HepG2 (cell line): ENCODE results near the gene CCNYL1. TPM values are rescaled to one million over a fixed set of nuclear protein-coding genes. Genes with fewer than 3 reads are reported as not detected.

Experiments
- CENPT ChIP-seq: sonication (generic); formaldehyde crosslinking; IDR thresholded peaks from 2 replicates; pipeline ENCODE4 v1.8.0; 2022; ENCODE audit warnings: low read depth, mild to moderate bottlenecking, moderate library complexity, missing genetic modification reagents
- CHD2 ChIP-seq: IDR thresholded peaks from 2 replicates; pipeline ENCODE4 v1.6.1; 2011; ENCODE audit warnings: low read depth, low read length, improper control_type of control experiment
- EHMT2 ChIP-seq: fragments of 200-600 bp; sonication (generic); IDR thresholded peaks from 2 replicates; pipeline ENCODE4 v1.7.0; 2017; ENCODE audit warnings: antibody characterized with exemption, low read depth, low read length, borderline replicate concordance
- ESRRA ChIP-seq: sonication (generic); formaldehyde crosslinking; IDR thresholded peaks from 2 replicates; pipeline ENCODE4 v1.5.1; 2020; ENCODE audit warnings: mild to moderate bottlenecking, low read depth, missing genetic modification reagents
- HDAC2 ChIP-seq: sonication (generic); formaldehyde crosslinking; IDR thresholded peaks from 2 replicates; pipeline ENCODE4 v1.4.0; 2020; ENCODE audit warnings: missing genetic modification reagents
- IRX3 ChIP-seq: sonication (generic); formaldehyde crosslinking; IDR thresholded peaks from 2 replicates; pipeline ENCODE4 v1.8.1; 2023; ENCODE audit warnings: mild to moderate bottlenecking, low read depth, missing genetic modification reagents, borderline replicate concordance
- NCOA5 ChIP-seq: sonication (generic); formaldehyde crosslinking; IDR thresholded peaks from 2 replicates; pipeline ENCODE4 v1.4.0; 2020; ENCODE audit warnings: missing genetic modification reagents
- RAD51 ChIP-seq: fragments of 450-650 bp; IDR thresholded peaks from 2 replicates; pipeline ENCODE4 v1.6.1; 2016; ENCODE audit warnings: borderline replicate concordance
- RFX5 ChIP-seq: IDR thresholded peaks from 2 replicates; pipeline ENCODE4 v1.6.1; 2011; ENCODE audit warnings: low read depth, low read length, improper control_type of control experiment
- ZFP41 ChIP-seq: sonication (generic); formaldehyde crosslinking; IDR thresholded peaks from 2 replicates; pipeline ENCODE4 v1.4.0; 2020; ENCODE audit warnings: mild to moderate bottlenecking, missing genetic modification reagents, borderline replicate concordance
- ZNF766 ChIP-seq: sonication (generic); formaldehyde crosslinking; IDR thresholded peaks from 2 replicates; pipeline ENCODE4 v1.5.0; 2020; ENCODE audit warnings: missing genetic modification reagents, borderline replicate concordance
- polyA plus RNA-seq, 8 experiments: library from polyadenylated mRNA; depleted of rRNA in 3 of 8; stranded (reverse) in 7 of 8; unstranded in 1 of 8; fragments of >200 nt; fragmentation: Illumina TruSeq in 4 of 8; extraction: Trizol in 4 of 8; gene quantifications; 2 replicates each; pipeline versions ENCODE4 v1.2.1 to v1.2.3, GENCODE V29; 2011 to 2016; ENCODE audit warnings: low read depth in 4 of 8, missing spikeins in 1 of 8, mixed read lengths in 1 of 8; ENCODE audit not compliant: insufficient read depth in 1 of 8
- total RNA-seq, 5 experiments: library from RNA; depleted of rRNA; stranded (reverse); fragments of >200 nt; fragmentation: Illumina TruSeq; extraction: Trizol; gene quantifications; 2 replicates each; pipeline ENCODE4 v1.2.3, GENCODE V29; 2016; ENCODE audit warnings: low read depth in 1 of 5
- TF ChIP-seq, protein P1 (sequence below): sonication (generic); formaldehyde crosslinking; IDR thresholded peaks from 2 replicates; pipeline ENCODE4 v1.4.0; 2020; ENCODE audit warnings: missing genetic modification reagents
- TF ChIP-seq, protein P2 (sequence below): sonication (generic); formaldehyde crosslinking; conservative IDR thresholded peaks from 2 replicates; pipeline ENCODE4 v1.5.0; 2020; ENCODE audit warnings: missing genetic modification reagents
- TF ChIP-seq, protein P3 (sequence below): sonication (generic); formaldehyde crosslinking; IDR thresholded peaks from 2 replicates; pipeline ENCODE4 v1.5.0; 2020; ENCODE audit warnings: missing genetic modification reagents
- TF ChIP-seq, protein P4 (sequence below): sonication (generic); formaldehyde crosslinking; IDR thresholded peaks from 2 replicates; pipeline ENCODE4 v1.4.0; 2020; ENCODE audit warnings: missing genetic modification reagents, borderline replicate concordance
- TF ChIP-seq, protein P5 (sequence below): sonication (generic); formaldehyde crosslinking; IDR thresholded peaks from 2 replicates; pipeline ENCODE4 v1.8.1; 2023; ENCODE audit warnings: missing genetic modification reagents, inconsistent platforms, borderline replicate concordance
- TF ChIP-seq, protein P6 (sequence below): sonication (generic); formaldehyde crosslinking; IDR thresholded peaks from 2 replicates; pipeline ENCODE4 v1.5.0; 2020; ENCODE audit warnings: mild to moderate bottlenecking, missing genetic modification reagents

Gene CCNYL1
- total and polyA plus RNA-seq, 2 of the 13 experiments (the other 11 are each of a cell fraction or from before 2014, with no cell fraction given): 12.5 to 16.2 TPM

DNA sequence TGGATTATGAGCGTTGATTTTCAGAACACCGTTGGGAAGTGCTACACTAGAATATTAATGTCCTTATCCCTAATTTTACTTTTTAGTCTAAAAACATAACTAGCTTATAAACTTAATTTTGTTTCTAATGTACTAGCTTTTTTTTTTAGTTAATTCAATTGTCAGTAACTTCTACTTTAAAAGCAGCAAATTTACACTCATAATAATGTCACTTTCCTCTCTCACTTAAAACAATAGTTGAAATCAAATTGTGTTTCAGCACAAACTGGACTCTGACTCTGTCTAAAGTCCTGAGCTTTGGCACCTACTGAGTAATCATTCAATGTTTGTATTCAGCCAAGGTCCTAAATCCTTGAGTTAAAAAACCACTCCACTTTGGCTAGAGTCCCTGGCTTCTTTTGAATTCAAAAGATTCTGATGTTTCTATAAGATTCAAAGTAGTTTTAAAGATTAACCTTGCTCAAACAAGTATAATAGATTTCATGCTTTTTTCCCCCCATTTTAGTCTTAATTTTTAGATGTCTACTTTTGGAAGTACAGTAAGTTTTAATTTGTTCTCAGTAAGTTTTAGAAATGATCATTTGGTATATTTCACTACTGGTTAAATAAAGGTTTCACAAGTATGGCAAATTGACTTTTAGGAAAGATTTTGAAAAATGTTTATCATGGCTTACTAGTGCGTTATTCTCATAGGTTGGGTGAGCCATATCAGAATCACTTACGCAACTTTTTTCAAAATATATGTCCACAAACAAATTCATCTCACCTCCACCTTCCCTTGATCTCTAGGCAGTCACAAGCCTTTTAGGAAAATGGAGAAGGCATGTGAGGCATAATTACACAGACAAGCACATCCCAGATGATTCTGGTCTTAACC, 23.4 kb downstream of the CCNYL1 start (continued):
- peak; percentile 52; the same call in 1 of the 2 replicates for TF ChIP-seq ESRRA (CRISPR knock-in tag)
- TF ChIP-seq CHD2: no peak
- TF ChIP-seq, protein P1, sequence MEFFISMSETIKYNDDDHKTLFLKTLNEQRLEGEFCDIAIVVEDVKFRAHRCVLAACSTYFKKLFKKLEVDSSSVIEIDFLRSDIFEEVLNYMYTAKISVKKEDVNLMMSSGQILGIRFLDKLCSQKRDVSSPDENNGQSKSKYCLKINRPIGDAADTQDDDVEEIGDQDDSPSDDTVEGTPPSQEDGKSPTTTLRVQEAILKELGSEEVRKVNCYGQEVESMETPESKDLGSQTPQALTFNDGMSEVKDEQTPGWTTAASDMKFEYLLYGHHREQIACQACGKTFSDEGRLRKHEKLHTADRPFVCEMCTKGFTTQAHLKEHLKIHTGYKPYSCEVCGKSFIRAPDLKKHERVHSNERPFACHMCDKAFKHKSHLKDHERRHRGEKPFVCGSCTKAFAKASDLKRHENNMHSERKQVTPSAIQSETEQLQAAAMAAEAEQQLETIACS (CRISPR knock-in tag): no peak
- no peak for TF ChIP-seq RFX5
- TF ChIP-seq NCOA5: no peak
- TF ChIP-seq, protein P2, sequence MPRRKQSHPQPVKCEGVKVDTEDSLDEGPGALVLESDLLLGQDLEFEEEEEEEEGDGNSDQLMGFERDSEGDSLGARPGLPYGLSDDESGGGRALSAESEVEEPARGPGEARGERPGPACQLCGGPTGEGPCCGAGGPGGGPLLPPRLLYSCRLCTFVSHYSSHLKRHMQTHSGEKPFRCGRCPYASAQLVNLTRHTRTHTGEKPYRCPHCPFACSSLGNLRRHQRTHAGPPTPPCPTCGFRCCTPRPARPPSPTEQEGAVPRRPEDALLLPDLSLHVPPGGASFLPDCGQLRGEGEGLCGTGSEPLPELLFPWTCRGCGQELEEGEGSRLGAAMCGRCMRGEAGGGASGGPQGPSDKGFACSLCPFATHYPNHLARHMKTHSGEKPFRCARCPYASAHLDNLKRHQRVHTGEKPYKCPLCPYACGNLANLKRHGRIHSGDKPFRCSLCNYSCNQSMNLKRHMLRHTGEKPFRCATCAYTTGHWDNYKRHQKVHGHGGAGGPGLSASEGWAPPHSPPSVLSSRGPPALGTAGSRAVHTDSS (CRISPR knock-in tag): no peak
- peak; percentile 62; the same call in 1 of the 2 replicates for TF ChIP-seq EHMT2
- TF ChIP-seq ZNF766 (CRISPR knock-in tag): no peak
- TF ChIP-seq ZFP41 (CRISPR knock-in tag): no peak
- TF ChIP-seq, protein P3, sequence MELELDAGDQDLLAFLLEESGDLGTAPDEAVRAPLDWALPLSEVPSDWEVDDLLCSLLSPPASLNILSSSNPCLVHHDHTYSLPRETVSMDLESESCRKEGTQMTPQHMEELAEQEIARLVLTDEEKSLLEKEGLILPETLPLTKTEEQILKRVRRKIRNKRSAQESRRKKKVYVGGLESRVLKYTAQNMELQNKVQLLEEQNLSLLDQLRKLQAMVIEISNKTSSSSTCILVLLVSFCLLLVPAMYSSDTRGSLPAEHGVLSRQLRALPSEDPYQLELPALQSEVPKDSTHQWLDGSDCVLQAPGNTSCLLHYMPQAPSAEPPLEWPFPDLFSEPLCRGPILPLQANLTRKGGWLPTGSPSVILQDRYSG (CRISPR knock-in tag): no peak
- peak; percentile 60 for TF ChIP-seq HDAC2
- TF ChIP-seq, protein P4, sequence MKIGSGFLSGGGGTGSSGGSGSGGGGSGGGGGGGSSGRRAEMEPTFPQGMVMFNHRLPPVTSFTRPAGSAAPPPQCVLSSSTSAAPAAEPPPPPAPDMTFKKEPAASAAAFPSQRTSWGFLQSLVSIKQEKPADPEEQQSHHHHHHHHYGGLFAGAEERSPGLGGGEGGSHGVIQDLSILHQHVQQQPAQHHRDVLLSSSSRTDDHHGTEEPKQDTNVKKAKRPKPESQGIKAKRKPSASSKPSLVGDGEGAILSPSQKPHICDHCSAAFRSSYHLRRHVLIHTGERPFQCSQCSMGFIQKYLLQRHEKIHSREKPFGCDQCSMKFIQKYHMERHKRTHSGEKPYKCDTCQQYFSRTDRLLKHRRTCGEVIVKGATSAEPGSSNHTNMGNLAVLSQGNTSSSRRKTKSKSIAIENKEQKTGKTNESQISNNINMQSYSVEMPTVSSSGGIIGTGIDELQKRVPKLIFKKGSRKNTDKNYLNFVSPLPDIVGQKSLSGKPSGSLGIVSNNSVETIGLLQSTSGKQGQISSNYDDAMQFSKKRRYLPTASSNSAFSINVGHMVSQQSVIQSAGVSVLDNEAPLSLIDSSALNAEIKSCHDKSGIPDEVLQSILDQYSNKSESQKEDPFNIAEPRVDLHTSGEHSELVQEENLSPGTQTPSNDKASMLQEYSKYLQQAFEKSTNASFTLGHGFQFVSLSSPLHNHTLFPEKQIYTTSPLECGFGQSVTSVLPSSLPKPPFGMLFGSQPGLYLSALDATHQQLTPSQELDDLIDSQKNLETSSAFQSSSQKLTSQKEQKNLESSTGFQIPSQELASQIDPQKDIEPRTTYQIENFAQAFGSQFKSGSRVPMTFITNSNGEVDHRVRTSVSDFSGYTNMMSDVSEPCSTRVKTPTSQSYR: no peak; the same call in 1 of the 2 replicates
- TF ChIP-seq RAD51: no peak
- TF ChIP-seq, protein P5, sequence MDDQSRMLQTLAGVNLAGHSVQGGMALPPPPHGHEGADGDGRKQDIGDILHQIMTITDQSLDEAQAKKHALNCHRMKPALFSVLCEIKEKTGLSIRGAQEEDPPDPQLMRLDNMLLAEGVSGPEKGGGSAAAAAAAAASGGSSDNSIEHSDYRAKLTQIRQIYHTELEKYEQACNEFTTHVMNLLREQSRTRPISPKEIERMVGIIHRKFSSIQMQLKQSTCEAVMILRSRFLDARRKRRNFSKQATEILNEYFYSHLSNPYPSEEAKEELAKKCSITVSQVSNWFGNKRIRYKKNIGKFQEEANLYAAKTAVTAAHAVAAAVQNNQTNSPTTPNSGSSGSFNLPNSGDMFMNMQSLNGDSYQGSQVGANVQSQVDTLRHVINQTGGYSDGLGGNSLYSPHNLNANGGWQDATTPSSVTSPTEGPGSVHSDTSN (CRISPR knock-in tag): no peak
- TF ChIP-seq CENPT (CRISPR knock-in tag): no peak
- TF ChIP-seq, protein P6, sequence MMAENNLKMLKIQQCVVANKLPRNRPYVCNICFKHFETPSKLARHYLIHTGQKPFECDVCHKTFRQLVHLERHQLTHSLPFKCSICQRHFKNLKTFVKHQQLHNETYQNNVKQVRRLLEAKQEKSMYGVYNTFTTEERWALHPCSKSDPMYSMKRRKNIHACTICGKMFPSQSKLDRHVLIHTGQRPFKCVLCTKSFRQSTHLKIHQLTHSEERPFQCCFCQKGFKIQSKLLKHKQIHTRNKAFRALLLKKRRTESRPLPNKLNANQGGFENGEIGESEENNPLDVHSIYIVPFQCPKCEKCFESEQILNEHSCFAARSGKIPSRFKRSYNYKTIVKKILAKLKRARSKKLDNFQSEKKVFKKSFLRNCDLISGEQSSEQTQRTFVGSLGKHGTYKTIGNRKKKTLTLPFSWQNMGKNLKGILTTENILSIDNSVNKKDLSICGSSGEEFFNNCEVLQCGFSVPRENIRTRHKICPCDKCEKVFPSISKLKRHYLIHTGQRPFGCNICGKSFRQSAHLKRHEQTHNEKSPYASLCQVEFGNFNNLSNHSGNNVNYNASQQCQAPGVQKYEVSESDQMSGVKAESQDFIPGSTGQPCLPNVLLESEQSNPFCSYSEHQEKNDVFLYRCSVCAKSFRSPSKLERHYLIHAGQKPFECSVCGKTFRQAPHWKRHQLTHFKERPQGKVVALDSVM (CRISPR knock-in tag): no peak
- no peak for TF ChIP-seq IRX3 (CRISPR knock-in tag)
